ENCODE measurements around the gene EIF6.

Gene EIF6

GRCh38 chr20:35299780-35300179, 15.2 kb upstream of the EIF6 start:
- TF ChIP-seq CTCF (IDR thresholded peaks at IDR 0.05; ENCODE audit: borderline replicate concordance, control extremely low read depth, extremely low read depth, insufficient read depth, missing control alignments): no peak
- no peak for DNase-seq (ENCODE audit: low spot score)
- in situ Hi-C loops (cut with MboI; ENCODE audit: low sequenced_read_pairs, unreplicated experiment): loop anchor here (10.0 kb wide), 1 partner anchor 145 kb away; no protein-coding TSS in a partner anchor

GRCh38 chr20:35298264-35298663, 13.7 kb upstream of the EIF6 start:
- DNase-seq (ENCODE audit: low spot score): no peak
- in situ Hi-C loops (cut with MboI; ENCODE audit: low sequenced_read_pairs, unreplicated experiment): no loop called here
- TF ChIP-seq CTCF (IDR thresholded peaks at IDR 0.05; ENCODE audit: borderline replicate concordance, control extremely low read depth, extremely low read depth, insufficient read depth, missing control alignments): no peak

DNA sequence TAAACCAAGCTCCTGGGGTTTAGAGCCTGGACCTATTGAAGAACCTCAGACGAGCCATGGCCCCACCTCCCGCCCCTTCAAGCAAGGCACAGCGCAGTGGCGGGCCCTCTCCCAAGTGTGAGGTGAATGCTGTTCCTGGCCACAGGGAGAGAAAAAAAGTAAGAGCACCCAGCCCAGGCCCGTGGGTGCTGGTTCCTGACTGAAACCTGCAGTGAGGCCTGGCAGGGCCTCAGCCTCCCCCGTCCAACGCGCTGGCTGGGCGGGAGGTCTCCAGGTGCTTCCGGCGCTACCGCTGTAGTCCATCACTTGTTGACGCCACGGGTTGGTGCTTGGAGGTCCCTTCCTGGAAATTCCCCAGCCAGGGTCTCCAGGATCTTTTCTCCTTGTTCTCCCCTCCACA, 13.2 kb upstream of the EIF6 start:
- DNase-seq (ENCODE audit: low spot score): no peak
- TF ChIP-seq CTCF (IDR thresholded peaks at IDR 0.05; ENCODE audit: borderline replicate concordance, control extremely low read depth, extremely low read depth, insufficient read depth, missing control alignments): no peak
- in situ Hi-C loops (cut with MboI; ENCODE audit: low sequenced_read_pairs, unreplicated experiment): no loop called here

DNA sequence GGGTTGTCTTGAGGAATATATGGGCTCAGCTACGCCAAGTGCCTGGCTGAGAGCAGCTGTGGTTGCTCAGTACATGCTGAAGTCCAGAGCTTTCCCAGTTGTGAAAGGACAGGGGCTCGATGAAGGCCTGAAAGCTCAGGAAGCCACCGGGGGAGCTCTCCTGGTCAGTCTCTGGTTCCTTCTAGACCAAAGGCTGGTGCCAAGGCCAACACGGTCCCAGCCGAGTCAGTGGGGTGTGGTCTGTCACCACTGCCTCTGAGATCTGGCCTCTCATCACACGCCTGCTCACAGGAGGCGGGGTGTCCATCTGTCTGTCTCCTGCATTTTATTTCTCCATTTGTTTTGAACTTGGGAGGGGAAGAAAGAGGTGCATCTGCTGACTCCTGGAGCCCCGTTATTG, 12.6 kb upstream of the EIF6 start:
- no peak for DNase-seq (ENCODE audit: low spot score)
- in situ Hi-C loops (cut with MboI; ENCODE audit: low sequenced_read_pairs, unreplicated experiment): no loop called here

DNA sequence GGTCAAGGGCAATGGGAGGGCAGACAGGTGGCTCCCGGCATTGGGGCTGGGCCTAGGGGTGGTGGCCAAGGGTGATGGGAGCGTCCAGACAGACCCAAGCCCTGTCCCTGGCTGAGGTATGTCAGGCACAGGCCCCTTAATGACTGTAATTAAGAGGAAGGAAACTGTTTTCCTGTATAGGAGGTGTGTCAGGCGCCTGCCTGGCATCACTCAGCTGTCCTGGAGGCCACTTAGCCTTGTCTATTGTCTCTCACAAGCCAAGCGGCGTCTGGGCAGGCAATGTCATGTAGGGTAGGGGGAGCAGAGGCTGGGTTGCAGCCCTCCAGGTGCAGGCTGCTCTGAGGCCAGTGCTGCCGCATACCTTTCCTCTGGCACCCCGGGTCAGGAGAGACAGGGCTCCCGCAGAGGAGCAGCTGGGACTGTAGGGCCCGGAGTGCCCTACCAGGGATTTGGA, 11.6 kb upstream of the EIF6 start:
- in situ Hi-C loops (cut with MboI; ENCODE audit: low sequenced_read_pairs, unreplicated experiment): no loop called here
- TF ChIP-seq CTCF (IDR thresholded peaks at IDR 0.05; ENCODE audit: borderline replicate concordance, control extremely low read depth, extremely low read depth, insufficient read depth, missing control alignments): no peak
- DNase-seq (ENCODE audit: low spot score): no peak

More for the DNA sequence above, 12.6 kb upstream of the EIF6 start:
- TF ChIP-seq CTCF (IDR thresholded peaks at IDR 0.05; ENCODE audit: borderline replicate concordance, control extremely low read depth, extremely low read depth, insufficient read depth, missing control alignments): no peak

- no peak for TF ChIP-seq CTCF (IDR thresholded peaks at IDR 0.05; ENCODE audit: borderline replicate concordance, control extremely low read depth, extremely low read depth, insufficient read depth, missing control alignments)
- DNase-seq (ENCODE audit: low spot score): no peak
- in situ Hi-C loops (cut with MboI; ENCODE audit: low sequenced_read_pairs, unreplicated experiment): no loop called here
Measured at GRCh38 chr20:35295674-35296073, 11.1 kb upstream of the EIF6 start.

GRCh38 chr20:35295058-35295457, 10.5 kb upstream of the EIF6 start:
- in situ Hi-C loops (cut with MboI; ENCODE audit: low sequenced_read_pairs, unreplicated experiment): no loop called here
- TF ChIP-seq CTCF (IDR thresholded peaks at IDR 0.05; ENCODE audit: borderline replicate concordance, control extremely low read depth, extremely low read depth, insufficient read depth, missing control alignments): no peak
- DNase-seq (ENCODE audit: low spot score): no peak
